NK-92 (cell line): ENCODE data around the gene SIRT7.

Experiments used
- DNase-seq: peaks from one replicate; lab custom pipeline; 2025; ENCODE audit not compliant: unreplicated experiment; lab: John Stamatoyannopoulos, UW

Gene SIRT7

DNA sequence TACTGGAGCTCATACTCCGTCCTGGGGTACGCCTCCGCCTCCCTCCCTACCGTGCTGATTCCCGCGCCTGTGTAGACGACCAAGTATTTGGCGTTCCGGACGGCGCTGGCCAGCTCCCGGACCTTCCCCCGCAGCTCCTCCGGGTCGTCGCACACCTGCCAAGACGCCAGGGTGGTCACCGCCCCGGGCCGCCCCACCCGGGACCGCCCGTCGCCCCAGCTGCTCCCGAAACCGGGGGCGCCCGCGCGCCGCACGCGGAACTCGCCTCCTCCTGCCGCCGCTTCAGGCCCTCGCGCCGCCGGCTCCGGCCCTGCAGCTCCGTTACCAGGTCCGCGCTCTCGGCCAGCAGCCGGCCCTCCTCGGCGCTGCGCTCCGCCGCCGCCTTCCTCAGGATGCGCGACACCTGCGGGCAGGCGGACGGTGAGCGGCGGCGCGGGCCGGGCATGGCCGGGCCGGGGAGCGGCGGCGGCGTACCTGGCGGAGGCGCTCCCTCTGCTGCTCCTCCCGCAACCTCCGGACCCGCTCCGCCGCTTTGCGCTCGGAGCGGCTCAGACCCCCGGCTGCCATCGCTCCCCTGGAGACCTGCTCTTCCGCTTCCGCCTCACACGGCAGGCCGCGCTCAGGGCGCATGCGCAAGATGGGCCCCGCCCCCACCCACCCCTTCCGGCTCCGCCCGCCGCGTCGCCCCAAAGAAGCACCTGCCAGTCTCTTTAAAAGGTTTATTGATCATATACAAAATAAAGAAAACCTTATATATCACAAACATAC lies at the start of gene SIRT7:
Gene SIRT7, minus strand, starts transcription at position 612 of the 768 bp plus-strand sequence. Its CDS starts 45 bp downstream, at position 567.
- DNase-seq: peak; percentile 31

DNA sequence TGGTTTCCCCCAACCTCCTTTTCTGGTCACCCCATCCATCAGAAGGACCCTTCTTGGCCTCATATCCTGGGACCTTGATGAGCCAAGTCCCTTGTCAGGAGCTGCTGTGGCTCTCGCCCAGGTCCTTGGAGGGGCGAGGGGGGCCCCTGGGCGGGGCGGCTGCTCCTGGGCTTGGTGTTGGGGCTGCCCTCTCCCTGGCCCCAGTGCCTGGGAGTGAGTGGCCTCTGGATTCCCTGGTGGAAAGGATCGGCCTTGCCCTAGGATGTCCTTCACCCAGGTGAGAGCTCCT lies 49.2 kb upstream of the SIRT7 start:
- no peak for DNase-seq

GRCh38 chr17:81966343-81967243 lies 48.6 kb upstream of the SIRT7 start:
- no peak for DNase-seq

GRCh38 chr17:81964081-81964849 lies 46.3 kb upstream of the SIRT7 start:
- DNase-seq: no peak

DNA sequence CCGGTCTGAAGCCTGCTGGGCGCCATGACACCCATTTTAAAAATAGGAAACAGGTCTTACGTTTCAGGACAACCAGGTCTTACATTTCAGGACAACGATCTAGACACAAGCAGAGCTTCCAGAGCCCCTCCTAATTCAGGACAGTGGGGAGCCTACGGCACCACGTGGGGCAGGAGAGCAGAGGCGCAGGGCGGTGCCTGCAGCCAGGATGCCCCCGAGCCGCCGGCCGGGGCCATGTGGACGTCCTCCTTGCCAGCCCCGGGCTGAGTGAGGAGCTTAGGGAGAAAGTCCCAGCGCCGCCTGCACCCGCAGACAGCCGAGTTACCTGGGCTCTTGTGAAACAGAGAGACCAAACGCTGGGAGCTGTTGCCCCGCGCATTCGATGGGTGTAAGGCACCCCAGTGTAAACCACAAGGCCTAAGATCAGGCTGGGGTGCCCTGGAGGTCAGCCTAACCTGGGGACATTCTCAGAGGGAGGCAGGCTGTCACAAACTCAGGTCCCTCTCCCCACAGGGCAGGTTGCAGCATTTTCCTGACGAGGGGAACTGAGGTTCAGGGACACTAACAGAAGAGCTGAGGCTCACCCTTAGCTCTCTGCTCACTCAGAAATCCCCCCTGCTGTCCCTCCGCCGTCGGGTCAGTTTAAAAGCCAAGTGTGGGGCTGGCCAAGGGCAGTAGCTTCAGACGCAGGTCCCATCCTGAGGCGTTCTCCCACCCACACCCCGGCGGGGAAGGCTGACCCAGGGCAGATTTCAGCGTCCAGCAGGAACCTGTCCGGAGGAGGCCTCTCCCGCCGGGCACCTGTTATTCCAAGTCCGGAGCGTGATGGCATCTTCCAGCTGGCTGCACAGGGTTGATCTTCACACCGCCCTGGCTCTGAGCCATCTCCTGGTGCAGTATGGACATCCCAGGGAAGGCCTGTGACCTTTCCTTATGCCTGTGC lies 44.8 kb upstream of the SIRT7 start:
- DNase-seq: no peak

GRCh38 chr17:81961521-81962498 lies 43.8 kb upstream of the SIRT7 start:
- DNase-seq: no peak

- DNase-seq: no peak
Measured at GRCh38 chr17:81961087-81961511, 43.1 kb upstream of the SIRT7 start, which contains the start of gene NOTUM. NOTUM (minus strand) TSS chr17:81961187; CDS start chr17:81960909, 278 bp downstream.

DNA sequence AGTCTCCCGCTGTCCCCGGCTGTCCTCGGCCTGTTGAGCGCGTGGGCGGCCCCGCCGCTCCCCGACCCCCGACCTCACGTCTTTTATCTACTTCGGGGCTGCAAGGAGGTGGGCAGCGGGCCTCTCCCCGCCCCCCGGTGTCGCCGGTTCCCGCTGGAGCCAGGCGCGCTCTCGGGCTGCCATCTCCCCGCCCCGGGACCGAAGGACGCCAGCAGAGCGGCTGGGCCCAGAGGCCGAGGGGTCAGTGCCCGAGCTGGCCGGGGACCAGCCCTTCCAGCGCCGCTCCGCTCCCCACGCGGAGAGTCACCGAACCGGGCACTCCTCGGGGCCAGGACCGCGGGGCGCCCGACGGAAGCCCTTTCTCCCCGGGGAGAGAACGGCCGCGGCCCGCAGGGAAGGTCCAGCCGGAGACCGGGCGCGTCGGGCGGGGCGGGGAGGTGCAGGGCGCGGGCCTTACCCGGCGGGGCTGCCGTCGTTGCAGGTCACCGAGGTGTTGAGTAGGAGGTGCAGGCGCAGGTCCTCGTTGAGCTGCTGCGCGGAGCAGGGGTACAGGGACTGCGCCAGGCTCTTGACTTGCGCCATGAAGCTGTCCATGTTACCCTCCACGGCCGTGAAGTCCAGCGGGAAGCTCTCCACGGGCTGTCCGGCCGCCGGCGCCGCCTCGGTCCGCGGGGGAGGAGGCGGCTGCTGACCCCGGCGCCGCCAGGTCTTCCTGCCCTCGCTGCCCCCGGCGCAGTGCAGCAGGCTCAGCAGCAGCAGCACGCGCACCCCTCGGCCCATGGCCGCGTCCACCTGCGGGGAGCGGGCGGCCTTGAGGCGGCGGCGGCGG lies 42.4 kb upstream of the SIRT7 start:
- DNase-seq: no peak

DNA sequence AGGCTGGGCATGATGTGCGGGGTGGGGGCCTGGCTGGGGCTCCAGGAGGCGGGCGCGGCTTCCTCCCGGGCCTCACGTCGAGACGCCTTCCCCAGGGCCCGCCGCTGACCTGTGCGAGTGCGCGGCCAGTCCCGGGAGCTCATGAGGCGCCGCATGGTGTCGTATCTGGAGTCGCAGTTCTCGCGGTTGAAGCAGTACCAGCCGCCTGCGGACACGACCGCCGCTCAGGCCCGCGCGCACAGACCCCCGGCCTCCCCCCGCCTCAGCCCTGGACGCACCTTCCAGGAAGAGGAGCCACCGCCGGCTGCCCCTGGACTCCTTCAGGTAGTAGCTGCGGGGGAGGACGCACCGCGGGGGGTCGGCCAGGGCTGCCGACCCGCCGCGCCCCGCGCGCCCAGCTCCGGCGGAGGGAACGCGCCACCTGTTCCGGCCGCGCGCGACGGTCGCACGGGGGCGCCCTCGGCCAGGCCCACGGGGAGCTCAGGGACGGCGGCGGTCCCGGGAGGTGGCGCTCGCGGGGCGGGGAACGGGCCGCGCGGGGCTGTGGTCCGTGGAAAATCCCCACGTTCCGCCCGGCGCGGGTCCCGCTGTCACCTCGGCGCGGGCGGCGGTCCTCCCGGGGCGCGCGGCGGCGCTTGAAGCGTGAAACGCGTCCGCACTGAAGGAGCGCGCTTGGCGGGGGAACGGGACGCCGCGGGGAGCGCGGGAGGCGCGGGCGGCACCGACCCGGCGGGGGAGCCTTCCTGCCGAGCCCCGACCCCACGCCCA lies 41.6 kb upstream of the SIRT7 start:
- no peak for DNase-seq

GRCh38 chr17:81958633-81959342 lies 40.8 kb upstream of the SIRT7 start:
- DNase-seq: no peak

DNA sequence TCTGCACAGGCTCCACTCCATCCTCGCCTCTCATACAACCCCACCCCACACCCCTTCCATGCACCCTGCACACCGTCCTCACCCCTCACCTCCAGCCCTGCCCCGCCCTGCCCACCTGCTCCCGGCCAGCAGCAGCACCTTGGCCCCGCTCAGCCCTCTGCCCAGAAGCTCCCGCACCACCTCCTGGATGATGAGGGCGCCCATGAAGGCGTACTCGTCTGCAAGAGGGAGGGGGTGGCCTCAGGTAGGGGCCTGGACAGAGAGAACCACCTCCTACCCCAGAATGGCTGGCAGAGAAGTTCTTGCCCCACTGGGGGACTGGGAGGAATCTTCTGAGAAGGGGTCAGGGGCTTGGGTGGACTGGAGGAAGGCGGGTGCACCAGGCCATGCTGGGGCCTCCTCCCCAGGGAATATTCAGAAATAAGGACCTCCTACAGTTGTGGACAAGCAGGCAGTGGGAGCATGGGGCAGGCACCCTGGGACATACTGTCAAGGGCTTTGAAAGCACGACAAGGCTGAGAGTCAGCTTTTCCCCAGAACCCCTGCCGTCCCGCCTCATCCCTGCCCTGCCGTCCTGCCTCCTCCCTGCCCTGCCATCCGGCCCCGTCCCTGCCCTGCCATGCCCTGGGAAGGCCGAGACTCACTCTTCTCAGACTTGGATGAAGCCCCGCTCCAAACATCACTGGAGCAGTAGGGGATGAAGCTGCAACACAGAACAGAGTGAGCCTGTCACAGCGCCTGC lies 39.9 kb upstream of the SIRT7 start:
- DNase-seq: no peak

DNA sequence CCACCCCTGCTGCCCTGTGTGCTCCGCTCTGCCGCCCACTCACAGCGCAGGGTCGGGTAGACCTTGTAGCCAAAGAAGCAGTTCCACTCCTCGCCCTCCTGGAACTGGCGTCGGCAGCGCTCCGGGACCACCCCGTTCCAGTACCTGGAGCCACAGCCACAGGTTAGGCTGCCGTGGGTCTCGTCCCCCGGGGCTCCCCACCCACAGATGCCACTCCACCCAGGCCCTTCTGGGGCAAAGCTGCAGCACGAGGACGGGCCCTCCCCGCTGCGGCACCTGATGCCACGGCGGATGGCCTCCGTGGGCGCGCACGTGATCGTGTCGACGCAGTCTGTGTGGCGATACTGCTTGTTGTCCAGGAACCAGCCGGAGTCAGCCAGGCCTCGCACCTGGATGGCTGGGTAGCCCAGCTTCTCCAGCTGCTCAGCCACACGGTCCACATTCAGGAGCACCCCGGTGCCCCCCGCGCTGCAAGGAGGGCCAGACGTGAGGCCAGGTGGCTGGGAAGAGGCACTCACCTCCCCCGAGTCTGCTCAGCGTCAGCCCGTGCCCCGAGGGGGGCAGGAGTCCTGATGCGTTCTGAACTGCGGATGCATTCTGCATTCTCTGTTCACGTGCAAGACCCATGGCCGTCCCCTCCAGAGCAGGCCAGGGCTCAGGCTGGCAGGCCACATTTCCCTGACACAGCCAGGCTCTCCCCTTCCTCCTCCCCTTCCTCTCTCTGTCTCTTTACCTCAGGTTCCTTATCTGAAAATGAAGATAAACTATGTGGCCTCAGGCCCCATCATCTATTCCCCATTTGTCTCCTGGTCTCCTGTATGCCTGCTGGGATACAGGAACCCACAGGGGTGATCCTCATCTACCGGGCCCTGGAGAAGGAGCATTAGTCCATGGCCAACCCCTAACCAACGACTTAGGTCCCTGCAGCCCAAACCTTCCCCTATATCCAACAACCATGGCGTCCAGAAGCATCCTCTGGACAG lies 38.9 kb upstream of the SIRT7 start:
- DNase-seq: no peak

GRCh38 chr17:81955756-81956544 lies 38.0 kb upstream of the SIRT7 start:
- no peak for DNase-seq

DNA sequence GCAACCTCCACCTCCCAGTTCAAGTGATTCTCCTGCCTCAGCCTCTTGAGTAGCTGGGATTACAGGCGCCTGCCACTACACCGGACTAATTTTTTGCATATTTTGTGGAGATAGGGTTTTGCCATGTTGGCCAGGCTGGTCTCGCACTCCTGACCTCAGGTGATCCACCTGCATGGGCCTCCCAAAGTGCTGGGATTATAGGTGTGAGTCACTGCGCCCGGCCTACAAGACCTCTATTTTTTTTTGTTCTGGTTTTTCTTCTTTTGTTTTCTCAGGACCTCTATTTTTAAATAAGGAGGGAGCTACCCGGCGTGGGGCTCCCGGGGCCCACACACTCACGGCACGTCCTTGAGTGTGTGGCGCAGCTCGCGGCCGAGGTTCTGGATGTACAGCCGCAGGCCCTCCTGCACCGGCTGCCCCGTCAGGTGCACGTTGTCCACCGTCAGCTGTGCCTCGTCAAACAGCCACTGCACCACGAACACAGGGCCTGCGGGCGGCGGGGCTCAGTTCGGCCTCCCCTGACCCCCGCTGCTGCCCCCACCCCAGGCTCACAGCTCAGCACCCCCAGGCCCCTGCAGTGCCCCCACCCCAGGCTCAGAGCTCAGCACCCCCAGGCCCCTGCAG lies 37.2 kb upstream of the SIRT7 start:
- DNase-seq: no peak
